HEK293 (cell line): Measurements from ENCODE around the gene CEACAM20.

Experiments used
- CTCF ChIA-PET: fragments of 350-600 bp; formaldehyde crosslinking; extraction: SDS; loops from one replicate; lab custom pipeline; 2021; ENCODE audit warnings: antibody characterized with exemption; lab: Yijun Ruan, JAX
- POLR2A ChIA-PET: fragments of 300-600 bp; formaldehyde crosslinking; extraction: SDS; loops from one replicate; lab custom pipeline; 2020; ENCODE audit warnings: antibody characterized with exemption, inconsistent platforms; lab: Yijun Ruan, JAX
- H3K27ac ChIP-seq: fragments of 200-500 bp; sonication (Bioruptor generic); 2 replicates; pipeline ENCODE4 v1.5.1; 2014; ENCODE audit warnings: low read depth, low read length, control low read depth, inconsistent platforms; ENCODE audit errors: extremely low read depth
- H3K36me3 ChIP-seq, 2 experiments: fragments of 200-500 bp in 1 of 2; sonication (Bioruptor generic) in 1 of 2; 1 replicate in 1 of 2; 2 replicates in 1 of 2; pipeline ENCODE4 v1.5.1; 2014 to 2017; ENCODE audit warnings: inconsistent platforms in 2 of 2, low read length in 2 of 2; ENCODE audit not compliant: control insufficient read depth in 2 of 2, insufficient read depth in 1 of 2
- H3K4me1 ChIP-seq: fragments of 200-500 bp; sonication (Bioruptor generic); 2 replicates; pipeline ENCODE4 v1.5.1; 2014; ENCODE audit warnings: mild to moderate bottlenecking, low read length, inconsistent platforms; ENCODE audit not compliant: control insufficient read depth, insufficient read depth
- H3K4me3 ChIP-seq: 2 replicates; pipeline ENCODE4 v1.5.1; 2011; ENCODE audit warnings: low read depth, mild to moderate bottlenecking, control low read depth, low read length, moderate library complexity
- H3K9me3 ChIP-seq: fragments of 200-500 bp; sonication (Bioruptor generic); 2 replicates; pipeline ENCODE4 v1.5.1; 2014; ENCODE audit warnings: low read depth, low read length, inconsistent platforms; ENCODE audit not compliant: control insufficient read depth, insufficient read depth
- GLI2 ChIP-seq: fragments of 450-650 bp; formaldehyde crosslinking; IDR thresholded peaks from 2 replicates; pipeline ENCODE4; 2017; ENCODE audit warnings: missing biosample characterization, missing genetic modification characterization, low read depth, borderline replicate concordance
- KLF10 ChIP-seq: fragments of 450-650 bp; IDR thresholded peaks from 2 replicates; pipeline ENCODE4 v1.5.1; 2018; ENCODE audit warnings: missing biosample characterization, mild to moderate bottlenecking, missing genetic modification characterization
- KLF8 ChIP-seq: fragments of 450-650 bp; formaldehyde crosslinking; IDR thresholded peaks from 2 replicates; pipeline ENCODE4 v1.5.1; 2016; ENCODE audit warnings: missing biosample characterization, missing genetic modification characterization
- PATZ1 ChIP-seq: fragments of 450-650 bp; formaldehyde crosslinking; IDR thresholded peaks from 2 replicates; pipeline ENCODE4 v1.5.1; 2016; ENCODE audit warnings: missing biosample characterization, missing genetic modification characterization
- RBAK ChIP-seq: fragments of 450-650 bp; formaldehyde crosslinking; IDR thresholded peaks from 2 replicates; pipeline ENCODE4 v1.5.1; 2016; ENCODE audit warnings: missing biosample characterization, missing genetic modification characterization
- SCRT1 ChIP-seq: fragments of 450-650 bp; formaldehyde crosslinking; IDR thresholded peaks from 2 replicates; pipeline ENCODE4 v1.5.1; 2016; ENCODE audit warnings: missing biosample characterization, missing genetic modification characterization, borderline replicate concordance
- SETDB1 ChIP-seq: IDR thresholded peaks from one replicate; pipeline ENCODE4 v1.6.1; 2017; ENCODE audit warnings: mild to moderate bottlenecking, low read length, moderate library complexity, mixed read lengths; ENCODE audit not compliant: insufficient read length
- TCF7L2 ChIP-seq: IDR thresholded peaks from 2 replicates; pipeline ENCODE4 v1.6.1; 2011; ENCODE audit warnings: low read depth, mild to moderate bottlenecking, inconsistent platforms, low read length, moderate library complexity, borderline replicate concordance
- ZBTB26 ChIP-seq: fragments of 450-650 bp; formaldehyde crosslinking; optimal IDR thresholded peaks from 2 replicates; pipeline ENCODE3; 2016; ENCODE audit warnings: missing biosample characterization, mild to moderate bottlenecking, missing genetic modification characterization
- ZFP41 ChIP-seq: fragments of 450-650 bp; formaldehyde crosslinking; IDR thresholded peaks from 2 replicates; pipeline ENCODE4 v1.5.1; 2016; ENCODE audit warnings: missing biosample characterization, missing genetic modification characterization, borderline replicate concordance
- ZNF133 ChIP-seq: fragments of 450-650 bp; formaldehyde crosslinking; IDR thresholded peaks from 2 replicates; pipeline ENCODE4 v1.5.1; 2016; ENCODE audit warnings: missing biosample characterization, missing genetic modification characterization
- ZNF138 ChIP-seq: fragments of 450-650 bp; formaldehyde crosslinking; IDR thresholded peaks from 2 replicates; pipeline ENCODE4 v1.5.1; 2016; ENCODE audit warnings: missing biosample characterization, missing genetic modification characterization, borderline replicate concordance
- ZNF211 ChIP-seq: fragments of 450-650 bp; formaldehyde crosslinking; IDR thresholded peaks from 2 replicates; pipeline ENCODE4 v1.5.1; 2016; ENCODE audit warnings: low read depth, missing biosample characterization, missing genetic modification characterization
- ZNF266 ChIP-seq: fragments of 450-650 bp; formaldehyde crosslinking; IDR thresholded peaks from 2 replicates; pipeline ENCODE4 v1.5.1; 2016; ENCODE audit warnings: missing biosample characterization, missing genetic modification characterization, low read depth
- ZNF311 ChIP-seq: fragments of 450-650 bp; formaldehyde crosslinking; IDR thresholded peaks from 2 replicates; pipeline ENCODE4 v1.5.1; 2017; ENCODE audit warnings: missing biosample characterization, missing genetic modification characterization, borderline replicate concordance
- ZNF366 ChIP-seq: fragments of 450-650 bp; formaldehyde crosslinking; conservative IDR thresholded peaks from 2 replicates; pipeline ENCODE4 v1.5.1; 2016; ENCODE audit warnings: missing biosample characterization, missing genetic modification characterization
- ZNF433 ChIP-seq: fragments of 450-650 bp; formaldehyde crosslinking; IDR thresholded peaks from 2 replicates; pipeline ENCODE4 v1.5.1; 2016; ENCODE audit warnings: missing biosample characterization, missing genetic modification characterization, low read depth
- ZNF530 ChIP-seq: fragments of 450-650 bp; formaldehyde crosslinking; IDR thresholded peaks from 2 replicates; pipeline ENCODE4 v1.5.1; 2016; ENCODE audit warnings: low read depth, missing biosample characterization, missing genetic modification characterization
- ZNF549 ChIP-seq: fragments of 450-650 bp; IDR thresholded peaks from 2 replicates; pipeline ENCODE4 v1.5.1; 2018; ENCODE audit warnings: missing biosample characterization, missing genetic modification characterization, mild to moderate bottlenecking, inconsistent platforms, moderate library complexity
- ZNF555 ChIP-seq: fragments of 450-650 bp; formaldehyde crosslinking; conservative IDR thresholded peaks from 2 replicates; pipeline ENCODE4 v1.5.1; 2017; ENCODE audit warnings: missing biosample characterization, mild to moderate bottlenecking, missing genetic modification characterization, inconsistent platforms
- ZNF596 ChIP-seq: fragments of 450-650 bp; IDR thresholded peaks from 2 replicates; pipeline ENCODE4 v1.5.0; 2018; ENCODE audit warnings: missing biosample characterization, mild to moderate bottlenecking, missing genetic modification characterization, moderate library complexity
- ZNF626 ChIP-seq: fragments of 450-650 bp; sonication (Bioruptor Pico); formaldehyde crosslinking; IDR thresholded peaks from 2 replicates; pipeline ENCODE4 v1.5.1; 2018; ENCODE audit warnings: missing biosample characterization, missing genetic modification characterization, inconsistent platforms
- ZNF658 ChIP-seq: fragments of 450-650 bp; formaldehyde crosslinking; IDR thresholded peaks from 2 replicates; pipeline ENCODE4; 2016; ENCODE audit warnings: missing biosample characterization, missing genetic modification characterization
- ZNF785 ChIP-seq: fragments of 450-650 bp; formaldehyde crosslinking; IDR thresholded peaks from 2 replicates; pipeline ENCODE4 v1.5.1; 2016; ENCODE audit warnings: missing biosample characterization, missing genetic modification characterization
- ZSCAN23 ChIP-seq: fragments of 450-650 bp; formaldehyde crosslinking; IDR thresholded peaks from 2 replicates; pipeline ENCODE4 v1.5.1; 2016; ENCODE audit warnings: missing biosample characterization, missing genetic modification characterization
- TF ChIP-seq, protein P1 (sequence below): fragments of 450-650 bp; formaldehyde crosslinking; IDR thresholded peaks from 2 replicates; pipeline ENCODE4 v1.5.1; 2016; ENCODE audit warnings: missing biosample characterization, missing genetic modification characterization
- TF ChIP-seq, protein P2 (sequence below): fragments of 450-650 bp; formaldehyde crosslinking; IDR thresholded peaks from 2 replicates; pipeline ENCODE4 v1.5.1; 2016; ENCODE audit warnings: missing biosample characterization, missing genetic modification characterization, borderline replicate concordance

The CEACAM20 gene

GRCh38 chr19:44525721-44526430, 3.6 kb downstream of the CEACAM20 start:
- TF ChIP-seq ZNF596 (tag by site-specific recombination): no peak
- no peak for TF ChIP-seq ZSCAN23 (tag by site-specific recombination)
- TF ChIP-seq ZNF785 (tag by site-specific recombination): no peak
- TF ChIP-seq ZNF530 (tag by site-specific recombination): no peak
- no peak for TF ChIP-seq ZNF138
- TF ChIP-seq ZNF555 (tag by site-specific recombination): no peak
- no peak for TF ChIP-seq RBAK (tag by site-specific recombination)
- TF ChIP-seq ZNF266: no peak
- TF ChIP-seq ZFP41 (tag by site-specific recombination): no peak
- TF ChIP-seq ZNF311 (tag by site-specific recombination): no peak
- TF ChIP-seq SETDB1: no peak
- no peak for TF ChIP-seq ZNF549 (tag by site-specific recombination)
- no peak for TF ChIP-seq ZNF626 (tag by site-specific recombination)
- no peak for TF ChIP-seq ZNF366 (tag by site-specific recombination)
- TF ChIP-seq ZNF433 (tag by site-specific recombination): no peak
- no peak for TF ChIP-seq ZNF211 (tag by site-specific recombination)
- no peak for TF ChIP-seq GLI2 (tag by site-specific recombination)
- no peak for TF ChIP-seq ZBTB26 (tag by site-specific recombination)
- ChIA-PET POLR2A (interaction anchor here (1.5 kb wide), 1 partner anchor 26 kb away, joined by 3 read pairs; no protein-coding TSS in a partner anchor), CTCF (interaction anchor here (0.6 to 1.4 kb wide), 5 partner anchors 10 to 28 kb away, joined by 3 to 6 read pairs (median 3); no protein-coding TSS in a partner anchor)
- Histone ChIP-seq H3K4me3 (no peak overlapping the region), H3K36me3 (no peaks in the 10 kb centered on the region), H3K27ac (no peak overlapping the region), H3K9me3 (no peaks in the 10 kb centered on the region), H3K4me1 (no peaks in the 10 kb centered on the region)

- Histone ChIP-seq H3K27ac (no peak overlapping the region), H3K4me3 (no peak overlapping the region), H3K4me1 (no peaks in the 10 kb centered on the region), H3K9me3 (no peaks in the 10 kb centered on the region), H3K36me3 (no peaks in the 10 kb centered on the region)
- CTCF ChIA-PET: no interaction called here
- POLR2A ChIA-PET: no interaction called here
- TF ChIP-seq, protein P1, sequence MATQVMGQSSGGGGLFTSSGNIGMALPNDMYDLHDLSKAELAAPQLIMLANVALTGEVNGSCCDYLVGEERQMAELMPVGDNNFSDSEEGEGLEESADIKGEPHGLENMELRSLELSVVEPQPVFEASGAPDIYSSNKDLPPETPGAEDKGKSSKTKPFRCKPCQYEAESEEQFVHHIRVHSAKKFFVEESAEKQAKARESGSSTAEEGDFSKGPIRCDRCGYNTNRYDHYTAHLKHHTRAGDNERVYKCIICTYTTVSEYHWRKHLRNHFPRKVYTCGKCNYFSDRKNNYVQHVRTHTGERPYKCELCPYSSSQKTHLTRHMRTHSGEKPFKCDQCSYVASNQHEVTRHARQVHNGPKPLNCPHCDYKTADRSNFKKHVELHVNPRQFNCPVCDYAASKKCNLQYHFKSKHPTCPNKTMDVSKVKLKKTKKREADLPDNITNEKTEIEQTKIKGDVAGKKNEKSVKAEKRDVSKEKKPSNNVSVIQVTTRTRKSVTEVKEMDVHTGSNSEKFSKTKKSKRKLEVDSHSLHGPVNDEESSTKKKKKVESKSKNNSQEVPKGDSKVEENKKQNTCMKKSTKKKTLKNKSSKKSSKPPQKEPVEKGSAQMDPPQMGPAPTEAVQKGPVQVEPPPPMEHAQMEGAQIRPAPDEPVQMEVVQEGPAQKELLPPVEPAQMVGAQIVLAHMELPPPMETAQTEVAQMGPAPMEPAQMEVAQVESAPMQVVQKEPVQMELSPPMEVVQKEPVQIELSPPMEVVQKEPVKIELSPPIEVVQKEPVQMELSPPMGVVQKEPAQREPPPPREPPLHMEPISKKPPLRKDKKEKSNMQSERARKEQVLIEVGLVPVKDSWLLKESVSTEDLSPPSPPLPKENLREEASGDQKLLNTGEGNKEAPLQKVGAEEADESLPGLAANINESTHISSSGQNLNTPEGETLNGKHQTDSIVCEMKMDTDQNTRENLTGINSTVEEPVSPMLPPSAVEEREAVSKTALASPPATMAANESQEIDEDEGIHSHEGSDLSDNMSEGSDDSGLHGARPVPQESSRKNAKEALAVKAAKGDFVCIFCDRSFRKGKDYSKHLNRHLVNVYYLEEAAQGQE: no peak
- TF ChIP-seq KLF10 (no peak), KLF8 (tag by site-specific recombination) (no peak), PATZ1 (tag by site-specific recombination) (no peak), ZNF658 (tag by site-specific recombination) (no peak), SCRT1 (tag by site-specific recombination) (no peak), ZNF133 (tag by site-specific recombination) (peak; percentile 60; the same call in 1 of the 2 replicates), ZNF555 (tag by site-specific recombination) (no peak), TCF7L2 (no peak), ZNF311 (tag by site-specific recombination) (no peak), ZNF596 (tag by site-specific recombination) (no peak)
- TF ChIP-seq, protein P2, sequence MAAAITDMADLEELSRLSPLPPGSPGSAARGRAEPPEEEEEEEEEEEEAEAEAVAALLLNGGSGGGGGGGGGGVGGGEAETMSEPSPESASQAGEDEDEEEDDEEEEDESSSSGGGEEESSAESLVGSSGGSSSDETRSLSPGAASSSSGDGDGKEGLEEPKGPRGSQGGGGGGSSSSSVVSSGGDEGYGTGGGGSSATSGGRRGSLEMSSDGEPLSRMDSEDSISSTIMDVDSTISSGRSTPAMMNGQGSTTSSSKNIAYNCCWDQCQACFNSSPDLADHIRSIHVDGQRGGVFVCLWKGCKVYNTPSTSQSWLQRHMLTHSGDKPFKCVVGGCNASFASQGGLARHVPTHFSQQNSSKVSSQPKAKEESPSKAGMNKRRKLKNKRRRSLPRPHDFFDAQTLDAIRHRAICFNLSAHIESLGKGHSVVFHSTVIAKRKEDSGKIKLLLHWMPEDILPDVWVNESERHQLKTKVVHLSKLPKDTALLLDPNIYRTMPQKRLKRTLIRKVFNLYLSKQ (tag by site-specific recombination): no peak
Observed at GRCh38 chr19:44521370-44521769, 8.1 kb downstream of the CEACAM20 start.
